Nucleus accumbens (tissue), 56 donors: ENCODE results near the gene TESMIN.

Experiments used
- DNase-seq, 56 donors: peaks; one replicate each; lab custom pipeline; 2025; lab: John Stamatoyannopoulos, UW

TESMIN gene

DNA sequence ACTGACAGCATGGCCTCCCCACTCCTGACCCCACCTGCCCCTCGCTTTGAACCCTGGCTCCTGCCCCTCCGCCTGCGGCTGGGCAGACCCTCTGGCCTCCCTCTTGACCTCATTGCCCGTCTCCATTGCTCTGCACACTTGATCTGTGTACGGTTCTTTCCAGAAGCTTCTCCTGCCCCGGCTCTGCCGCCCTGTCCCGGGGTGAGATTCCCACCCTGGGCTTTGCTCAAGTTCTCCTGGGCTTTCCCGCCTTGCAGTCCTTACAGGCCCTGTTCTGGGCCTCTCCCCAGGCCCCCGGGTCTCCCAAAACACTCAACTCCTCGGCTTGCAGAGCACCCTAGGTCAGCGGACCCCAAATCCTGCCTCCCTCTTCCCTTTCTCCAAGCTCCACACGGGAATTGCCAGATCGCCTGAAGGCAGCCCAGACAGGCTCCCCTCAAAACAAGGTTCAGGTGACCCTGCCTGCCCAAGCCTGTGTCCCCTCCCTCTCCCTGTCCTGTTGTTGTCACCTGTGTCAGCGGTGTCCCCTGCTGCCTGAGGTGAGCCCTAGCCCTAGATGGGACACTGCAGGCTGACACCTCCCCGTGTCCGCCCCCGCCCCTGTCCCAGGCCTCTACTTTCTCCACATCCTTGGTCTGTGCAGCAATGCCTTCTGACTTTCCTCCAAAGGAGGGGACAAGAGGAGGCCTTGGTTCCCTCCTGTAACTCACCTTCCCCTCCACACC, 65.5 kb downstream of the TESMIN start:
- no peak for DNase-seq

DNA sequence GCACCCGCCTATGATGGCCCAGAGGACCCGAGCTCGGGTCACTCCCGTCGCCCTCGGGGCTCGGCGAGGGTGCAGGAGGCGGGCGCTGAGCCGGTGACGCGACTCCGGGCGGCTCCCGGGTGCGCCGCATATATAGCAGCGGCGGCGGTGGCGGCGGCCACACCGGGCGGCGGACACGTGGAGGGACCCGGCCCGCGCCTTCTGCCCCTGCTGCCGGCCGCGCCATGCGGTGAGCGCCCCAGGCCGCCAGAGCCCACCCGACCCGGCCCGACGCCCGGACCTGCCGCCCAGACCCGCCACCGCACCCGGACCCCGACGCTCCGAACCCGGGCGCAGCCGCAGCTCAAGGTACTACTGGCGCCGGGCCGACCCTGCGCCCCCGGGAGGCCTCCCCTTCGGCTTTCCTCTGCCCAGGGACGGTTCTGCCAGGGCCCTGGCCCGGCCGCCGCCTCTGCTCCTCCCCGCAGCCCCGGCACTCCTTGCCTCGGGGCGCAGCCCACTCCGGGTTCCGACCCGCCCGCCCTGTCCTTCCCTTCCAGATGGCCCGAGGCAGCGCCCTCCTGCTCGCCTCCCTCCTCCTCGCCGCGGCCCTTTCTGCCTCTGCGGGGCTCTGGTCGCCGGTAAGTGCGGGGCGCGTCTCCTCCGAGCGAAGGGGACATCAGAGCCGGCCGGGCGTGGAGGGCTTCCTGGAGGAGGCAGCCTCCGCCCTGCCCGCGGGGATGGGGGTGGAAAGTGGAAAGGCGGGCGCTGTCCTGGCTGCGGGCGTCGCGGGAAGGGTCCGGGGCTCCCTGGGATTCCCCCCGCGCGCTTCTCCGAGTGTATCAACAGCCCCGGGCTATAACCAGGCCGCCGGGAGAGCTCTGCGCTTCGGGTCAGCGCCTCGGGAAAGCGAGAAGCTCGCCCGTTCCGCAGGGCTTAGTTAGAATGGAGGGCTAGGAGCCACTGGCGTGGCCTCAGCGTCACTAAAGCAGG, 66.6 kb downstream of the TESMIN start, which contains the start of gene GAL:
GAL (plus strand) TSS at position 160 of the 972 bp plus-strand sequence; CDS start at position 540, 380 bp downstream.
- DNase-seq: no peak

DNA sequence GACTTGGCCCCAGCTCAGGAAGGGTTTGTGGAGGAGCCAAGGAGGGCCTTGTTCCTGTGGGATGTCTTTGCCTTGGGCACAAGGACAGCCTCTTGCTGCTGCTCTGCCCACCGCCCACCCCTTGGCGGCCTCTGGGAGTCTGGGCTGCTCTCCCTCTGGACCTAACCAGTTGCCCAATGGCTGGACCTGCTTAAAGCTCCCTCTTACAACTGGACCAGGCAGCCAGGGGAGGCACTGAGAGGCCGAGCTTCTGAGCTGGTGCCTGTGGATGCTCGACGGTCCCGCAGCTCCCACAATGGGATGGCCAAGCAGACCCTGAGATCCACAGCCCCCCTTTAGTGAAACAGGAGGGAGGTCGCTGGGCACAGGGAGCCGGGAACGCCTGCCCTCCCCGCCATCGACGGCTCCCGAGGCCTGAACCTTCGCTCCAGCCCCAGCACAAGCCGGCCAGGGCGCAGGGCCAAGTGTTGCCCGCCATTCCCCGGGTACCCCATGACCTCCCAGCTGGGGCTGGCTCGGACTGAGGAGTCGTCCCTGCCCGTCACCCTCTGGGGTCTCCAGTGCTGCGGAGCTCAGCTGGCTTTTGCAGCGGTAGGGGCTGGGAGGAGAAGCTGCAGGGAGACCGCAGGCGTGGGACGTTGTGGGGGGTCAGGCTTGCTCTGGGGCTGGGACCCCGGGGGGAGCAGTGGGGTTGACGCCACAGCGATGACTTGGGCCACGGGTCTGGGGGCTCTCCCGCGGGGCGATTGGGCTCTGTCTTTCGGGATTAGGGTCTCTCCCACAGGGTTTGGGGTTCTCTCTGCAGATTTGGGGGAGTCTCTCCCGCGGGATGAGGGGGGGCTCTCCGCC, 67.6 kb downstream of the TESMIN start:
- no peak for DNase-seq

DNA sequence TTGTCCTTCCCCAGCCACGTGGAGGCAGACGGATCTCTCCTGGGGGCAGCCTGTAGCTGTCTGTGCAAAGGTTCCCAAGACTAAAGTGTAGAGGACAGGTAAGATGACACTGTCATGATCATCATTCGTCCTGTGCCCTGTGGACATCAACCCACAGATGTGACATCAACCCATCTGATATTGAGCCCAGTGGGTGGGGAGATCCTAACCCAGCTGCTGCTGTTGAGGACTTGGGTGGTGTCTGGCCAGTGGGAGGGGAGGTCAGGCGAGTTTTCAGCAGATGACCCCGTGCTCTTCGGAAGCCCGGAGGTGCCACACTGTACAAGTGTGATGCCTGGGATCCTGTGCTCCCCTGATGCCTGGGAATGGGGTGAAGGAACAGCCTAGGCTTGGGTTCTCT, 68.2 kb downstream of the TESMIN start:
- no peak for DNase-seq

DNA sequence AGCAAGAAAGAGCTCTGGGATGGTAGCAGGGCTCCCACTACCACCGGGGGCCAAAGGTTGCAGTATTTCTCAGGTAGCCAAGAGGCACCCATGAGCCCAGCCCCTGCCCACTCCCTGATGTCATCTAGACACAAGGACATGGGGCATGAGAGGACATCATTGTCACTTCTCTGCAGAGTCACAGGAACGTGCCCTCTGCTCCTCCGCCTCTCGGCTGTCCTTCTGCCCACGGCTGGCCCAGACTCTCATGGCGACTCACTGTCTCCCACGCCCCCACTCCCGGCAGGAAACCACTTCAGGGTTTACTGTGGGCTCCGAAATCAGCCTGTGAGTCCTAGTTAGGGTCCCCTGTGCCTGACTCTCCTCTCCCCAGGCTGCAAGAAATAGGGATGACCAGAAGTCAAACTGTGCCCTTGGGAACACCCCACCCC, 68.8 kb downstream of the TESMIN start:
- no peak for DNase-seq

DNA sequence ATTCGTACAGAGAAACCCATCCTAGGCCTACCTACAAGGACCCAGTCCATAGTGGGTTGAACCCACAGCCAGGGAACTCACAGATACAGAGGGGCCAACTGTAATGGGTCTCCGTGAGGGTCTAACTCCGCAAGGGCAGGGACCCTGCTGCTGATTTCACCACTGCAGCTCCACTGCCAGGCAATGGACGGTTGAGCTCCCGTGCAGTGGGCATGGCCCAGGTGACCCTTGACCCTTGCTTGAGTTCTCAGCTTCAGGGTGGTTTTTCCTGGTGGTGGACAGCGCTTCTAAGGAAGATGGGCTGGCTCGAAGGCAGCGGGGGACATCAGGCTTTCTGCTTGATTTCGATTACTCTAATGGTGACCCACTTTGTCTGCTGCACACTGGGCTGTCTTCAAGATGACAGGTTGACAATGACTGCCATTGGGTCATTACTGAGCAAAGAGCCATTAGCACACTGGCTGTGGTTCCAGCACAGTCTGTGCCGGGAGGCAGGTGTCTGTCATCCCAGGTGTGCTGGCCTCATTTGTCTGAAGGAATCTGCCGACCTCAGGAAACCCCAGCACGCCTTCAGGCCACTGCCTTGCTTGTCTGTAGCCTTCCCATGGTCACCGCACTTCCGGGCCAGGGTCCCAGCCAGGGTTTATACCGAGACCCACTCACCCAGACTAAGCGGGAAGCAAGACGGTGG, 70.6 kb downstream of the TESMIN start:
- no peak for DNase-seq

DNA sequence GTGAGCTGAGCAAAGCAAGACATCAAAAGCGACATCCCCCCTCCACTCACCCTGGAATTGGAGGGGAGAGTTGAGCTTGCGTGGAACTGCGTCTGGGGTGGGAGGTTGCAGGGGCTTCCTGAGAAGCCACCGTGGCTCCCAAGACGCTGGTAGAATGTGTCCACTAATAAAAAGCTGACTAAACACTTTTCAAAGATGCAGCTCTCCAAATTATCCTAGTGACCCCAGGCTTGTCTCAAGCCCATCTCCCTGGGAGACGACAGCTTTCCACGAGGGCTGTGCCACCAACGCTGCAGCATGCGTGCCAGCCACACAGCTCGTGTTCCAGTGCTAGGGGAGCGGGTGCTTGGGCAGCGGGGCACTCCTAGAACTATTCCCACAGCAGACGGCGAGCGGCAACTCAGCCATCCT, 73.3 kb downstream of the TESMIN start:
- DNase-seq: no peak

DNA sequence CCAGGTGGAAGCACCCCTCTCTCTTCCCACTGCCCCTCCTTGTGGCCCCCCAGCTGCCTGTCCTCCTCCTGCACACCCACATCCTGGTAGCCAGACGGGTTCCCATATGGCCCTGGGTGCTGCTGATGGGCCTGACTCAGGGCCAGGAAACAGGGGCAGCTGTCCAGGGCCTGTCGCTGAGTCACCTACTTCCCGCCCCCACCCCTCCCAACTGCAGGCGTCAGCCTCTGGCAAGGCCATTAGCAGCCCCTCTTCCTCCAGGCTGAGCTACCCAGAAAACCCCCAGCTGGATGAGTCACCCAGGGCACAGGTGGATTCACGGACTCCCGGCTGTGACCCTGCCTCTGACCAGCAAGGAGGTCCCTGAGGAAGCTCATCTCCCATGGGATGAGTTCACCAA, 73.9 kb downstream of the TESMIN start:
- DNase-seq: peak in 1 of 56 donors; percentile 5

DNA sequence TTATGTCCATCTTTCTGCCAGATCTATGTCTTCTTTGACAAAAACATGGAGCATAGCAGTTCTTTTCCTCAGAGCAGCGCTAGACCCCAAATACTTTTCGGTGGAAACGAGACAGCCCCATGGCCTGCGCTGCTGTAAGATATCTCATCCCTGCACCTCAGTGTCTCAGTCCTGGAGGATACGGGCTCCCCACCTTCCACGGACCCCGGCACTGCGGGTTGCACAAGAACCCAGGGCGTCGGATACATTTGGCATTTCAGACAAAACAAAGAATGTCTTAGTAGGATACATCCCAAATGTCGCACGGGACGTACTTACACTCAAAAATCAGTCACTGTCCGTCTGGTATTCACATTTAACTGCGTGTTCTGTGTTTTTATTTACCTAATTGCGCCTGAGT, 76.9 kb downstream of the TESMIN start:
- no peak for DNase-seq

DNA sequence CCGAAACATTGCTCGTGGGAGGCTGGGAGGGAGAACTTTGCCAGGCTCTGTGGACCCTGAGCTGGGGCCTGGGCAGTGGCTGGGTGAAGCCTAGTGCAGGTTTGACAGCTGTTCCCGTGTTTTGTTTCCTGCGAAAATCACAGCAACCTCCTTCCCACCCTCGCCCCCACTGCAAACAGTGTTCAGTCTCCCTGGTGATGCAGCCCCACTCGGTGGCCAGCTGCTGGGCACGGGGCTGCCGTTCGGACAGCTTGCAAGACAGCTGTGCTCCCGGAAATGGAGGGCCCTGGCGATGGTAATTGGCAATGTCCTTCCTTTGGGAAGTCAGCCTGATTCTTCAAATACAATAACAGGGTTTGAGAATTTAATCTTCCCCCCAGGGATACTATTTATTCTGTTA, 77.3 kb downstream of the TESMIN start:
- DNase-seq: no peak

DNA sequence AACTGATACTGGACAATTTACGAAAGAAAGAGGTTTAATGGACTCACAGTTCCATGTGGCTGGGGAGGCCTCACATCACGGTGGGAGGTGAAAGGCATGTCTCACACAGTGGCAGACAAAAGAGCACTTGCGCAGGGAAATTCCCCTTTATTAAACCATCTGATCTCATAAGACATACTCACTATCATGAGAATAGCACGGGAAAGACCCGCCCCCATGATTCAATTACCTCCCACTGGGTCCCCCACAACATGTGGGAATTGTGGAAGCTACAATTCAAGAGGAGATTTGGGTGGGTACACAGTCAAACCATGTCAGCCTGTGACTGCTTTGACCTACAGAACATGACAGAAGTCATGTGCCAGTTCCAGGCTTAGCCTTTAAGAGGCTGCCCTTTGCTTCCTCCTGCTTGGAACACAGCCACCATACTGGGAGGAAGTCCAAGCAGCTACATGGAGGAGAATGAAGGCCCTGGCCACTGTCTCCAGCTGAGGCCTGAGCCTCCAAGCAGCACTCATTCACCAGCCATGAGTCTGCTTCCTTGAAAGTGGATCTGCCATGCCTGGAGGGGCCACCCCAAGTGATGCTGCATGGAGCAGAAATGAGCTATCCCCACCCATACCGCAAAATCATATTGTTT, 77.9 kb downstream of the TESMIN start:
- DNase-seq: no peak

DNA sequence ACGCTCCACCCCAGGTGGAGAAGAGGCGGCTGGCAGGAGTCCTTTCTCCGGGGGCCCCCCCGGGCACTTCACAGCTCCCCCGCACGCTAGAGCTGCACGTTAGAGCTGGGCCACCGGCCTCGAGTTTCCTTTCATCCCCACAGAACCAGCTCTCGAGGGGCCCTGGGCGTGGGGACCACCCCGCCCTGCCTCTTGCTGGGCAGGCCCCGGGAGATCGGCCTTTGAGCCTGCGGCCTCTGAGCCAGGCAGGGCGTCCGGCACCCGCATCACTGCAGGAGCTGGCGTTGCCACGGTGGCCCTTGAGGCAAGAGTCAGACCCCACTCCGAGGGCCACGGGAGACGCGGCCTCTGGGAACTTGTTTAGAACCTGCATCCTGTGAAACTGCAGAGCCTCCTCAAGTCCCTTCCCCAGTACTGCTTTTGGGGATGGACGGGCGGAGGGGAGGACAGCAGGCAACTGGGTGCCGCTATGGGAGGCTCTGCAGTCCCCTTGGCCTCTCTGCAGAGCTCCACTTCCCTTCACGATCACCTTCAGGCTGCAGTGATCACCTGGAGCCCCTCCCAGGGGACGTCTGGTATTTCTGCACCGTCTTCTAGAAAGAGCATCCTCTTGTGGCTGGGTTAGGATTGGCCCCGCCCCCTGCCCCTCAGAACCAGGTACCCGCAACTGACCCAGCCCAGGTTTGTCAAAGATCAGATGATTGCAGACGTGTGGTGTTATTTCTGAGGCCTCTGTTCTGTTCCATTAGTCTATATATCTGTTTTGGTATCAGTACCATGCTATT, 80.9 kb downstream of the TESMIN start:
- no peak for DNase-seq

DNA sequence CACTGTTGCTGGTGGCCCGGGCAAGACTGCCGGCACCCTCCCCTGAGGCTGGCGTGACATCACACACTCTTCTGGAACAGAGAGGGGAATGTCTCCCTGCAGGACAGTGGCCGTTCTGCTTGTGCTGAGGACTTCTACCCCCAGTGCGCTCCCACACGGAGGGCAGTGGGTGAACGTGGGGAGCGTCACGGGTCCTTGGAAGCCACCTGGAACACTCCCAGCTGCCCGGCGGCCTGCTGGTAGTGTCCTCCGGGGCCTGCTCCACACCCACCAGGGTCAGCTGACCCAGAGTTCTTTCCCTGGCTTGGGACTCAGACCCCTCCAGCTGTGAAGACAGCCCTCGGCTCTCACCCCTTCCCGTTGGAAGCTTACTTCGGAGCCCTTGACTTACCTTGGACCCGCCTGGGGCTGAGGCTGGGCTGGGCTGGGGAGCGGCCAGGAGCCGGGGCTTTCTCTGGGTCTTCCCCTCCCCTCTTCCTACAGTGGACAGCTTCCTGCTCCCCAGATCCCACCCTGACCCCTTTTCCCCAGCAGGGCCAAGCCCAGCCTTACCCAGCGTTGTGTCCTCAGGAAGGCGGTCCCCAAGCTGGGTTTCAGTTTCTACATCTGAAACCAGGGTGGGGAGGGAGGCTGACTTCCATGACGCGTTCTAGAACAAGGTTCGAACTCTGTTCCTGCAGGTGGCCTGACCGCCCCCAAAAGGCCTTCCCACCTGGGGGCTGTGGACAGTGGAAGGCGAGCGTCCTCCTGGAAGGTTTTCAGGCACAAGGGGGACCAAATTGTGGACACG, 81.8 kb downstream of the TESMIN start:
- DNase-seq: no peak

DNA sequence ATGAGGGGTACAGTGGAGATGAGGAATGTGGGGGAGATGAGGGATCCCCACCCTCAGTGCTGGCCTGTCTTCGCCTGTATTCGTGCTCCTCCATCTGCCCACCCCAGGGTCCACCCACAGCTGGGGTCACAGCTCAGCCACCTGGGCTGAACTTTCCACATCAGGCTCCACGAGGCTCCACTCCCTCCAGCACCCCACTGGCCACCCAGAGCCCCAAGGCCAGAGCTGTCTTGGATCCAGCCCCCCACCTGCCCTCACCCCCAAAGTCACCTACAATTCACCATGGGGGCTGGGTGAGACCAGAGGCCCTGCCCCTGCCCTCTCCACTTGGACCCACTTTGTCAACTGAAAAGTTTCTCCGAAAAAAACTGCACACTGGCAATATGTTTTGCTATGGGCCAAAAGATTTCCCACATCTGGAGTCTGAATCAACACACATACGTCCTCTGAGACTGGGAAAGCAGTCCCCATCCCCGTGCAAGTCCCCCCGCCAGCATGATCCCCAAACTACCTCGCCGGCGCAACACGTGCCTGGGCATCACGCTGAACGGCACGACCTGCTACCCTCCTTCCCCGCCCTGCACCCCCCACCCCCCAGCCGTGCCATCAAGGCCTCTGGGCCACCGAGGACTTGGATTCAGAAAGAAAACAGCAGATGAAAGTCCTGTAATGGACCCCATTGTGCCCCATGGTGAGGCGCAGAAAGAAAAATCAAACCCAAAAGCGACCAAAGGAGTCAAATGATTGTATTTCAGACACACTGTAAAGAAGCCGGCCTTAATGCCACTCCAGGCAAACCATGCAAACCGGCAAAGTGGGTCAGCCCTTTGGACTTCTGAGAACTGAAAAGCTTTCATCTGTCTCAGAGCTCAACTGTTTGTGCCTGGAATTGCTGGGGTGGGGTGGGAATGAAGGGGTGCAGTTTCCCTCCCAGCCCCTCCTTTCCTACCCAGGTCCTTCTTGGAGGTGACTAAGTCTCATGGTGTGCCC, 83.5 kb downstream of the TESMIN start:
- no peak for DNase-seq

DNA sequence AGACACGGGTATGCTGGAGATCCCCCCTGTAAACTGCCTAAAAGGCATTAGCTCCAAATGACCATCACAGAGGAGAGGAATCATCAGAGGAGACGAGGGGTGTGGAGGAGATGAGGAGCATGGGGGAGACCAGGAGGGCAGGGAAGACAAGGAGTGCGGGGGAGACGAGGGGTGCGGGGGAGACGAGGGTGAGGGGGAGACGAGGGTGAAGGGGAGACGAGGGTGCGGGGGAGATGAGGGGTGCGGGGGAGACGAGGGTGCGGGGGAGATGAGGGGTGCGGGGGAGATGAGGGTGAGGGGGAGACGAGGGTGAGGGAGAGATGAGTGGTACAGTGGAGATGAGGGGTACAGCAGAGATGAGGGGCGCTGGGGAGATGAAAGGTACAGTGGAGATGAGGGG, 84.5 kb downstream of the TESMIN start:
- DNase-seq: no peak

DNA sequence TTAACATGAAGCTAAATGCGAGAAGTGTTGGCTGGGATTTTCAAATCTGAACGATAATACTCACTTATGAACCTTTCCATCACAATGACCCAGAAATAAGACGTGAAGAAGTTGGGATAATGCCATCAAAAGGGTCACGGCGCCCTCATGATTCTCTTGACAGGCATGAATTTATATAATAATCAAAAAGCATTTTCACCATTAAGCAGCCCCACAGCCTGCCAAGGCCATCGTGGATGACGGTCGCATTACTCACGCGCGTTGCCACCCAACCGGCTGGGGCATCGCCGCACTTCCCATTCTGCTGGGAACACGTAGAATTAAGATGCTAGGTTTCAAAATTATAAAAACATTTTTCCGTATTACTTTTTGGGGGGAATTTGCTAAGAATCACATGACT, 85.9 kb downstream of the TESMIN start:
- DNase-seq: no peak

DNA sequence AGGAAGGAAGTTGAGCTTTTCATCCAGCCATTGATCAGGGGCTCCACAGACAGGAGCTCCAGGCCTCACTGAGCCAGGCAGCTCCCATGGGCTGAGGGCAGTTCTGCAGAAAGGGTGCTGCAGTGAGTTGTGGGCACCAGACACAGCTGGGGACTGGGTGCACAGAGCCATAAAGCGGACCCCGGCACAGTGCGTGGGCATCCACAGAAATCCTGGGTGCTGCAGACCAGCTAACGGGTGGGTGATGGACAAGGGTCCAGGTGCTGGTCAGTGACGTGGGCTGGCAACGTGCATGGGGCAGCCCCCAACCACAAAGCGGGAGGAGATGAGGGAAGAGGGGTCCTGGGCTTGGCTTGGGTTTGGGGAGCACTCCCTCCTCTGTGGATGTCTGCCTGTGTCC, 86.4 kb downstream of the TESMIN start:
- DNase-seq: no peak
